Central memory CD8-positive, alpha-beta T cell (primary cell): ENCODE measurements around the gene GDPD4.
"Not testable (repeated sequence)": the region's sequence is repeated elsewhere in the genome, so short reads cannot be mapped to it uniquely, and the experiment has no call there.

ENCODE experiments used
- ATAC-seq: fragments of 150-1000 bp; cut with Tn5 transposase; replicated peaks from 2 replicates; pipeline ENCODE4 v1.10.0; 2022; ENCODE audit warnings: mild to moderate bottlenecking, moderate FRiP score, moderate number of reproducible peaks; ENCODE audit not compliant: poor library complexity, severe bottlenecking; ENCODE audit errors: extremely low read depth
- DNase-seq, 2 donors: peaks; one replicate each; pipeline ENCODE4 v3.0.0; 2021; ENCODE audit warnings: low spot score in 2 of 2
- H3K27ac Mint-ChIP-seq: one replicate; pipeline ENCODE4 v1.8.0; 2022; ENCODE audit warnings: low read depth, mild to moderate bottlenecking, moderate library complexity, mixed read lengths
- H3K27me3 Mint-ChIP-seq: one replicate; pipeline ENCODE4 v1.8.0; 2022; ENCODE audit warnings: mixed read lengths
- H3K36me3 Mint-ChIP-seq: one replicate; pipeline ENCODE4 v1.8.0; 2022; ENCODE audit warnings: mild to moderate bottlenecking, moderate library complexity, mixed read lengths; ENCODE audit not compliant: insufficient read depth
- H3K4me1 Mint-ChIP-seq: one replicate; pipeline ENCODE4 v1.8.0; 2022; ENCODE audit warnings: mixed read lengths
- H3K4me3 Mint-ChIP-seq: one replicate; pipeline ENCODE4 v1.8.0; 2022; ENCODE audit warnings: mild to moderate bottlenecking, moderate library complexity, mixed read lengths
- H3K9me3 Mint-ChIP-seq: one replicate; pipeline ENCODE4 v1.8.0; 2022; ENCODE audit warnings: mixed read lengths

Gene GDPD4

DNA sequence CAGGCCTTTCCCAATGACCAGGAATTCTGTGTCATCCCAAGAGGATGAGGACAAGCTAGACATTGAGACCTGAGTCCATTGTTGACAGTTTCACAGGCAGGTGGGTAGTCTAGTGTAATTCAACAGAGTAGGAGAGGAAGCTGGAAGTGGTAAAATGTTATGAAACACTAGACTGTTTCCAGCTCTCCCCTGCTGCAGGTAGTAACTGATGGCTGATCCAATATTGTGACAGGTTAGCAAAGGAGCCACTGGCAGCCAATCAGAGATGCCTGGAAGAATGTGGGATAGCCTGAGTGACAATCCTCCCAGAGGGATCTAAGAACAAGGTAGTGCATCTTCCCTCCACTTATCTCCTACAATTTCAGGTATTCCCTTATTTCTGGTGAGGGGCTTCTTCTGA is 10.6 kb upstream of the GDPD4 start:
- Mint-ChIP-seq H3K27ac (no peak overlapping the region), H3K27me3 (peaks cover 24% of the 10 kb centered on the region), H3K4me3 (no peak overlapping the region), H3K4me1 (no peaks in the 10 kb centered on the region), H3K36me3 (no peaks in the 10 kb centered on the region), H3K9me3 (no peaks in the 10 kb centered on the region)
- ATAC-seq: no peak
- DNase-seq: no peak

DNA sequence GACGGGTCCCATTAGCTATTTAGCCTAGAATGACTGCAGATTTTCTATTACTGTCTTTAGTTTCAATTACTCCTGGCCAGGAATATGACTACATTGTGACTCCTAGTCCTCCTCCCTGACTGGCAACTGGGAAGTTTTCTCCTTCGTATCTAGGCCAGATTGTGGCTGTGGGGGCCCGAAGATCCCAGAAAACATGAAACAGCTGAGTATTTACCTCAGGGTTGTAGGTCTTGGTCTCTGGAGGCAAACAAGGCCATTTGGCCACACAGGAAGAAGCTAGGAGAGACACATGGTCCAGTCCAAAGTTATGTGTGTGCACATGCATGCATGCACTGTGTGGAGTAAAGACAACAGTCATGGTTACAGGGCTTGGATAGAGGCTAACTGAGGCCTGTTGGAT is 10.2 kb upstream of the GDPD4 start:
- ATAC-seq: no peak
- Mint-ChIP-seq H3K27ac (no peak overlapping the region), H3K4me3 (no peak overlapping the region), H3K36me3 (no peaks in the 10 kb centered on the region), H3K4me1 (no peaks in the 10 kb centered on the region), H3K9me3 (no peaks in the 10 kb centered on the region), H3K27me3 (peaks cover 24% of the 10 kb centered on the region)
- no peak for DNase-seq

DNA sequence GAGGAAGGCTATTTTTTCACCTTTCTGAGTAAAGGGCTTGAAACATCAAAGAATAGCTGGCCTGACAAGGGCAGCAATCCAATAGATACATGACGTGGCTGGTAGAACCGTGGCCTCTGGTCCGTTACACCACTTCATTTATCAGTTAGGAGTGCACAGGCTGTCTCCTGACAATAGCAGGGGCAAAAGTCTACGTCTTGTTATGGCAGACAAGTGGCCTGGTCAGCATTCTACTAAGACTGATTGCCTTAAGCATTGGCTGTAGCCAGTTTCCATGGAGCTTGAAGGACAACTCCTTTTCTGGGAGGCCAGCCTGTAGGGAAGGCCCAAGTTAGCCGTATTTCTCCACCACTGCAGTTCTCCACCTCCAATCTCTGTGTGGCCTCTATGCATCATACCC is 9.2 kb upstream of the GDPD4 start:
- H3K4me1 Mint-ChIP-seq: no peaks in the 10 kb centered on the region
- H3K36me3 Mint-ChIP-seq: no peaks in the 10 kb centered on the region
- no peak overlapping the region for H3K4me3 Mint-ChIP-seq
- DNase-seq (no peak), ATAC-seq (no peak)
- peaks cover 24% of the 10 kb centered on the region for H3K27me3 Mint-ChIP-seq
- H3K9me3 Mint-ChIP-seq: no peaks in the 10 kb centered on the region
- H3K27ac Mint-ChIP-seq: no peak overlapping the region

DNA sequence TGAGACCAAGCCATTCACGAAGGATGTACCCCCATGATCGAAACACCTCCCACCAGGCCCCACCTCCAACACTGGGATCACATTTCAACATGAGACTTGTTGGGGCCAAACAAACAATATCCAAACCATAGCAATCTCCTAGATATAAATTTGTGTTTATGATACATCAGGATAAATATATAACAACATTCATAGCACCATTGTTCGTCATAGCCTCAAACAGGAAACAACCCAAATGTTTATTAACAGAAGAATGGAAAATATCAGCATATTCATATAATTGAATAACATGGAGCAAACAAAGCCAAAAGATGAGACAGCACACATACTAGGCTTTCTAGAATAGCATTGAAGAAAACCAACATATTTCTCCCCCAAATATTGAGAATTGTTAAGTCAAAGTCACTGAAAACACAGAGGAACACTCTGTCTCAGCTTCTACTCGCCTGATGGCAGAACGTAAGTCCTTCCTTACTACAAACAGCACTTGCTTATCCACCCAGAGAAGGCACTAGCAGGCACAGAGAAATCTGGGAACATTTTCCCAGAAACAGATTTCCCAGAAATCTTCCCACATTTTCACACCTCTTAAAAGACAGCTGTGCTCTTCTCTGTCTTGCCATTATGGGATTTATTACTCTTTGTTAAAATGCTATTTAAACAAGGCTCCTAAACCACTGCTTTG is 8.1 kb upstream of the GDPD4 start:
- Mint-ChIP-seq H3K9me3 (no peaks in the 10 kb centered on the region), H3K4me1 (no peaks in the 10 kb centered on the region), H3K27me3 (peaks cover 24% of the 10 kb centered on the region), H3K36me3 (no peaks in the 10 kb centered on the region), H3K27ac (no peak overlapping the region), H3K4me3 (no peak overlapping the region)
- DNase-seq (no peak), ATAC-seq (no peak)

DNA sequence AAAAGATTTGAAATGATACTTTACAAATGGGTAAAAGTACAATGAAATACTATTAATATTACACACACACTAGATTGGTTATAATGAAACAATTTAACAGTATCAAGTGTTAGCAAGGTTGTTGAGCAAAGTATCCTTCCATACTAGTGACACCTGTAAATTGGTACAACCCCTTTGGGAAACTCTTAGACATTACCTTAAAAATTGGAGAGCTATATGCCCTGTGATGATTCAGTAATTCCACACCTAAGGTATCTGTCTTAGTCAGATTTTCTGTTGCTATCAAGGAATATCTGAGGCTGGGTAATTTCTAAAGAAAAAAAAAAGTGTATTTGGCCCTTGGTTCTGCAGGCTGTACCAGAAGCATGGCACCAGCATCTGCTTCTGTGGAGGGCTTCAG is 7.4 kb upstream of the GDPD4 start:
- Mint-ChIP-seq H3K27me3 (peaks cover 24% of the 10 kb centered on the region), H3K27ac (no peak overlapping the region), H3K4me1 (no peaks in the 10 kb centered on the region), H3K4me3 (no peak overlapping the region), H3K36me3 (no peaks in the 10 kb centered on the region), H3K9me3 (no peaks in the 10 kb centered on the region)
- DNase-seq: no peak
- no peak for ATAC-seq

DNA sequence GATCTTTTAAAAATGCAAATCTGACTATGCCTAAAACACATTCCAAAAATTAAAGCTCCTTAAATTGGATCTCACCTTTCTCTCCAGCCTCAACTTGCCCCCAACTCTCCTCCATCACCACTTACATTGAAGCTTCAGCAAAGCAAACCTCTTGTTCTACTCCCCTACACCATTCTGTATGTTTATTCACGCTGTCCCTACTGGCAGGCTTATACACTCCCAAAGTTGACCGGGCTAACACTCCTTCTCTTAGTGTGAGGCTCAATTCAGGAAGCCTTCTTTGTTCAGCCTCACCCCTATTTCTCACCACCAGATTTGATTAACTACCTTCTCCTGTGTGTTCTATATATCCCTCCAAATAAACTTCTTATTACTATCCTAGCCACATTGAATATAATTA is 1.8 kb upstream of the GDPD4 start:
- Mint-ChIP-seq H3K27ac (no peak overlapping the region), H3K4me1 (no peaks in the 10 kb centered on the region), H3K36me3 (no peaks in the 10 kb centered on the region), H3K27me3 (peaks cover 7% of the 10 kb centered on the region), H3K9me3 (no peaks in the 10 kb centered on the region), H3K4me3 (no peak overlapping the region)
- DNase-seq (no peak), ATAC-seq (no peak)

DNA sequence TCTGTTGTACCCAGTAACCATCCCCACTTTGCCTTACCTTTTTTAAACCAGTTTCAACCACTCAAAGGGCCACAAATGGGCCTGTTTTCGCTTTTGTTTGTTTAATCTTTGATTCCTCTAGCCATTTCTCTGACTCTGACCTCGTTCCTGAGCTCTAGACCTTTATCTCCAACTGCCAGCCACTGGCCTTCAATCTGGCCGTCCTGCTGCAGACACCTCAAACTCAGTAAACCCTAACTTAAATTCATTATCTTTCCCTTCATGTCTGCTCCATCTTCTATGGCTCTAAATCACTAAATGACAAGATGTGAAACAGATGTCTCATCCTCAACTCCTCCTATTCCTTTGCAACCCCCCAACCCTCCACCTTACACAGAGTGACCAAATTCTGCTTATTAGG is 1.3 kb upstream of the GDPD4 start:
- no peaks in the 10 kb centered on the region for H3K4me1 Mint-ChIP-seq
- ATAC-seq: no peak
- no peaks in the 10 kb centered on the region for H3K36me3 Mint-ChIP-seq
- peaks cover 2% of the 10 kb centered on the region for H3K27me3 Mint-ChIP-seq
- no peak for DNase-seq
- H3K27ac Mint-ChIP-seq: no peak overlapping the region
- H3K9me3 Mint-ChIP-seq: no peaks in the 10 kb centered on the region
- no peak overlapping the region for H3K4me3 Mint-ChIP-seq

DNA sequence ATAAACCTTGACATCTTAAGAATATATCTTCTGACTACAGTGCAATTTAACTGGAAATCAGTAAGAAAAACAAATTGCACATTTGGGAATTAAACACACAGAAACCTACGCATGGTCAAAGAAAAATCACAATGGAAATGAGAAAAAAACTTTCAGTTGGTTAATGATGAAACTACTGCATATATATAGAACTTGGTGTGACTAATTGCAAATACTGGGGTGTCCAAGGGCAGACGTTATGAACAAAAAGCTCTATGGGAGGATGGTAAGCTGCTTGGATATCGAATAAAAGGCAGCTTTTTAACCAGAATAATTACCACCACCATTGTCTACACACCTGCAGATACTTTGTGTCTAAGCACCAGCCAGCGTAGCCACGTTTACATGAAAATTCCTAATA is 791 bp downstream of the GDPD4 start:
- ATAC-seq (no peak), DNase-seq (no peak)
- H3K9me3 Mint-ChIP-seq: no peaks in the 10 kb centered on the region
- H3K27me3 Mint-ChIP-seq: no peaks in the 10 kb centered on the region
- H3K4me3 Mint-ChIP-seq: no peak overlapping the region
- H3K4me1 Mint-ChIP-seq: no peaks in the 10 kb centered on the region
- H3K36me3 Mint-ChIP-seq: no peaks in the 10 kb centered on the region
- no peak overlapping the region for H3K27ac Mint-ChIP-seq

DNA sequence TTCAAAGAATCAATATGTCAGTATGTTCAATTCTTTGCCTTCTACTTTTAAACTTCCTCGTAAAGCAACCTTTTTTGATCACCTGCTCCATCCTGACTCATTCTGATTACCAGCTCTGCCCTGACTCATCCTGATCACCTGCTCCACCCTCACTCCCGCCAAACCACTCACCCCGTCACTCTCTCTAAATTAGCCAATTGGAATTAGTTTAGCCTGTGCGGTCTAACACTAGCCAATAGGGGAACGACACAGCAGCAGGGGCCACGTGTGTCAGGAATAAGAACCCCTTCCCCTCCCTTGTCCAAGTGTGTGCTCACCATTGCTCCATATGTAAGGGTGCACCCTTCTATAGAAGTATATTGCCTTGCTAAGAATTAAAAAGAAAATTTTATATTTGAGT is 1.5 kb downstream of the GDPD4 start:
- not testable (repeated sequence) for H3K4me1 Mint-ChIP-seq, H3K36me3 Mint-ChIP-seq, H3K9me3 Mint-ChIP-seq, H3K4me3 Mint-ChIP-seq, ATAC-seq, DNase-seq, H3K27ac Mint-ChIP-seq, H3K27me3 Mint-ChIP-seq

DNA sequence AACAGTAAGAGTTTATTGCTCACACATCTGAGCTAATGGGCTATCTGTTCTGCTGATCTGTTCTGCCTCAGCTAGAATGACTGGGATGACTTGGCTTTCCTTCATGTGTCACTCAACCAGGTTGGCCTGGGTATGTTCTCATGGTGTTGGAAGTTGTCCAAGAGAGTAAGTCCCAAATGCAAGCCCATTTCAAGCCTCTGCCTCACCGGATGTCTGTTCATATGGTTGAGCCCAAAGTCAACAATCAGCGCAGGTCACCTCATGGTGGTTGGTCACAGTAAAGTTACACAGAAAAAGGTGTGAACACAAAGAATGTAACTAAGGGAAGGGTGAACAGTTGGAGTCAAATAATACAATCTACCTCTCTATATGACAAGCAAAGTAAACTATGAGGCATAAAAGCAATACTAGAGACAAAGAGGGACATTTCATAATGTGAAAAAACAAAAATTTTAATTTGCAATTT is 1.9 kb downstream of the GDPD4 start:
- H3K4me1 Mint-ChIP-seq: no peaks in the 10 kb centered on the region
- no peaks in the 10 kb centered on the region for H3K36me3 Mint-ChIP-seq
- DNase-seq: no peak
- H3K27me3 Mint-ChIP-seq: no peaks in the 10 kb centered on the region
- H3K27ac Mint-ChIP-seq: no peak overlapping the region
- ATAC-seq: no peak
- no peak overlapping the region for H3K4me3 Mint-ChIP-seq
- H3K9me3 Mint-ChIP-seq: no peaks in the 10 kb centered on the region

DNA sequence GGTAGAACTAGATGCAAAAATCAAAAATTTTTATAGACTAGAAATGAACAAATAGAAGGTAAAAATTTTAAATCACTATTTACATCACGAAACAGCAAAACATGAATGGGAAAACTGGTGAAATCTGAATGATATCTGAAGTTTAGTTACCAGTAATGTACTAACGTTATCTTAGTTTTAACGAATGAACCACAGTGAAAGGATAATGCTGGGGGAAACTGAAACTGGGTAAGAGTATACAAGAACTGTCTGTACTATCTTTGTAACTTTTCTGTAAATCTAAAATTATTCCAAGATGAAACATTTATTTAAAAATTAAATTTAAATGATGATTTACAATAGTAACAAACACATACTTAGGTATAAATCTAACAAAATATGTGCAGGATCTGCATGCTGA is 7.4 kb downstream of the GDPD4 start:
- Mint-ChIP-seq H3K27ac (no peak overlapping the region), H3K36me3 (no peaks in the 10 kb centered on the region), H3K27me3 (peaks cover 27% of the 10 kb centered on the region), H3K4me3 (no peak overlapping the region), H3K9me3 (no peaks in the 10 kb centered on the region), H3K4me1 (no peaks in the 10 kb centered on the region)
- DNase-seq (no peak), ATAC-seq (no peak)

DNA sequence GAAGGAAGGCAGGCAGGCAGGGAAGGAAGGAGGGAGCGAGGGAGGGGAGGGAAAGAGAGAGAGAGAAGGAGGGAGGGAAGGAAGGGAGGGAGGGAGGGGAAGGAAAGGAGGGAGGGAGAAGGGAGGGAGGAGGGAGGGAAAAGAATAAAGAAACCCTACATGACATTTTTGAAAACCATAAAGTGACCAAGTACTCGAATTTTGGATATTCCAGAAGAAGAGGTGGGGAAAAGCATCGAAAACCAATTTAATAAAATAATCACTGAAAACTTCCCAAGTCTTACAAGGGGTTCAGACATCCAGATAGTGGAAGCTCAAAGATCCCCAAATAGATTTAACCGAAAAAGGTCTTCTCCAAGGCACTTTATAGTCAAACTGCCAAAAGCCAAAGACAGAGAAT is 11.7 kb downstream of the GDPD4 start:
- no peaks in the 10 kb centered on the region for H3K36me3 Mint-ChIP-seq
- H3K9me3 Mint-ChIP-seq: no peaks in the 10 kb centered on the region
- DNase-seq (no peak), ATAC-seq (no peak)
- H3K4me1 Mint-ChIP-seq: no peaks in the 10 kb centered on the region
- no peak overlapping the region for H3K27ac Mint-ChIP-seq
- H3K27me3 Mint-ChIP-seq: peaks cover 68% of the 10 kb centered on the region
- H3K4me3 Mint-ChIP-seq: no peak overlapping the region

DNA sequence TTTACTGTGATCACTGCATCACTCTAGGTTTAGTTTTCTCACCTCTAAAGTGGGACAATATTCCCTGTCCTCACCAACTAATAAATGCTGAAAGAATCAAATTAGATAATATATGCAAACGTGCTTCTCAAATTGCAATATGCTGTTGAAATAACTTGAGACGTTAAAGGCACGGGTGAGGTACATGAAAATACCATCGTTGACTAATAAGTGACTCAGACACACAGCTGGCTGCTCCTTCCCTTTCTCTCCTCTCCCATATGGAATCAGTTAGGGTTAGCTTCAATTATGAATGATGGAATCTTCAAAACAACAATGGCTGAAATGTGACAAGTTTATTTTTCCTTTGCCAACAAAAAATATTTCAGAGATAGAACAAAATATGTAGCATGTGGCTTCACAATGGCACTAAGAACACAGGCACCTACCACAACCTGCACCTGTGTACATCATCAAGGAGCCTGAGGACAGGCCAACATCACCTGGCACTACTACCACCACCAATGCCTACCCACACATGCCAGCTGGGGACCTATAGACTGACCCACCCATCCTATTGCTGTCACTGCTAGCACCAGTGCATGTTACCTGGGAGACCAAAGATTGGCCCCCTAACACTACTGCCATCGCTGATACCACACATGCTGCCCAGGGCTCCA is 13.7 kb downstream of the GDPD4 start:
- Mint-ChIP-seq H3K4me1 (no peaks in the 10 kb centered on the region), H3K27ac (no peak overlapping the region), H3K36me3 (peaks cover 2% of the 10 kb centered on the region), H3K9me3 (no peaks in the 10 kb centered on the region), H3K27me3 (peaks cover 81% of the 10 kb centered on the region), H3K4me3 (no peak overlapping the region)
- no peak for DNase-seq
- no peak for ATAC-seq
